DND-41 (cell line): ENCODE measurements around the gene OR52N1.

Source experiments
- ATAC-seq: fragments of 200-7000 bp; cut with Tn5 transposase; 3 replicates; pipeline ENCODE4 v1.9.1; 2021; ENCODE audit warnings: low read depth; ENCODE audit not compliant: insufficient read depth
- DNase-seq: peaks from one replicate; pipeline ENCODE4 v3.0.0-alpha.2; 2020
- H2AFZ ChIP-seq: 2 replicates; pipeline ENCODE4 v1.6.0; 2012; ENCODE audit warnings: low read depth, low read length
- H3K27ac ChIP-seq: 2 replicates; pipeline ENCODE4 v1.5.1; 2012; ENCODE audit warnings: low read length, inconsistent platforms
- H3K27me3 ChIP-seq: fragments of 200-600 bp; sonication (generic); 2 replicates; pipeline ENCODE4 v1.6.0; 2012; ENCODE audit warnings: low read length, mild to moderate bottlenecking, inconsistent platforms; ENCODE audit not compliant: insufficient read depth, poor library complexity
- H3K36me3 ChIP-seq: 2 replicates; pipeline ENCODE4 v1.5.1; 2012; ENCODE audit warnings: low read length, inconsistent platforms; ENCODE audit not compliant: insufficient read depth
- H3K4me1 ChIP-seq: 2 replicates; pipeline ENCODE4 v1.5.1; 2012; ENCODE audit warnings: mild to moderate bottlenecking, low read length; ENCODE audit not compliant: insufficient read depth
- H3K4me2 ChIP-seq: 2 replicates; pipeline ENCODE4 v1.6.0; 2012; ENCODE audit warnings: mild to moderate bottlenecking, moderate library complexity, low read length, inconsistent platforms; ENCODE audit not compliant: insufficient read depth
- H3K4me3 ChIP-seq, 2 experiments: fragments of 200-600 bp in 1 of 2; shearing (Covaris generic) in 1 of 2; 2 replicates each; pipeline ENCODE4 v1.5.1; 2012 to 2016; ENCODE audit warnings: inconsistent platforms in 2 of 2, low read length in 2 of 2, mild to moderate bottlenecking in 2 of 2, low read depth in 1 of 2, moderate library complexity in 1 of 2
- H3K79me2 ChIP-seq: 2 replicates; pipeline ENCODE4 v1.6.0; 2012; ENCODE audit warnings: low read length, inconsistent platforms; ENCODE audit not compliant: insufficient read depth
- H3K9ac ChIP-seq: 2 replicates; pipeline ENCODE4 v1.6.0; 2012; ENCODE audit warnings: low read depth, mild to moderate bottlenecking, inconsistent platforms, low read length, moderate library complexity
- H3K9me3 ChIP-seq: 2 replicates; pipeline ENCODE4 v1.5.1; 2012; ENCODE audit warnings: low read length, moderate library complexity, mild to moderate bottlenecking, inconsistent platforms; ENCODE audit not compliant: insufficient read depth, severe bottlenecking
- H4K20me1 ChIP-seq: 2 replicates; pipeline ENCODE4 v1.6.0; 2012; ENCODE audit warnings: low read length; ENCODE audit not compliant: insufficient read depth
- EZH2 ChIP-seq: IDR thresholded peaks from 3 replicates; pipeline ENCODE4 v1.6.1; 2012; ENCODE audit warnings: borderline replicate concordance, low read depth, mild to moderate bottlenecking, moderate library complexity, low read length, inconsistent platforms; ENCODE audit not compliant: severe bottlenecking
- TF ChIP-seq, protein P1 (sequence below): IDR thresholded peaks from 2 replicates; pipeline ENCODE4 v1.5.1; 2012; ENCODE audit warnings: borderline replicate concordance, low read length, moderate library complexity, mild to moderate bottlenecking; ENCODE audit not compliant: poor library complexity, severe bottlenecking; ENCODE audit errors: extremely low read depth

OR52N1 gene

GRCh38 chr11:5831196-5831829 is 40.2 kb upstream of the OR52N1 start:
- H3K9me3 ChIP-seq: no peaks in the 10 kb centered on the region
- no peaks in the 10 kb centered on the region for H4K20me1 ChIP-seq
- DNase-seq: no peak
- H3K9ac ChIP-seq: no peak overlapping the region
- no peak for ATAC-seq
- H3K36me3 ChIP-seq: no peaks in the 10 kb centered on the region
- no peak for TF ChIP-seq EZH2
- TF ChIP-seq, protein P1, sequence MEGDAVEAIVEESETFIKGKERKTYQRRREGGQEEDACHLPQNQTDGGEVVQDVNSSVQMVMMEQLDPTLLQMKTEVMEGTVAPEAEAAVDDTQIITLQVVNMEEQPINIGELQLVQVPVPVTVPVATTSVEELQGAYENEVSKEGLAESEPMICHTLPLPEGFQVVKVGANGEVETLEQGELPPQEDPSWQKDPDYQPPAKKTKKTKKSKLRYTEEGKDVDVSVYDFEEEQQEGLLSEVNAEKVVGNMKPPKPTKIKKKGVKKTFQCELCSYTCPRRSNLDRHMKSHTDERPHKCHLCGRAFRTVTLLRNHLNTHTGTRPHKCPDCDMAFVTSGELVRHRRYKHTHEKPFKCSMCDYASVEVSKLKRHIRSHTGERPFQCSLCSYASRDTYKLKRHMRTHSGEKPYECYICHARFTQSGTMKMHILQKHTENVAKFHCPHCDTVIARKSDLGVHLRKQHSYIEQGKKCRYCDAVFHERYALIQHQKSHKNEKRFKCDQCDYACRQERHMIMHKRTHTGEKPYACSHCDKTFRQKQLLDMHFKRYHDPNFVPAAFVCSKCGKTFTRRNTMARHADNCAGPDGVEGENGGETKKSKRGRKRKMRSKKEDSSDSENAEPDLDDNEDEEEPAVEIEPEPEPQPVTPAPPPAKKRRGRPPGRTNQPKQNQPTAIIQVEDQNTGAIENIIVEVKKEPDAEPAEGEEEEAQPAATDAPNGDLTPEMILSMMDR: no peak
- H2AFZ ChIP-seq: no peak overlapping the region
- no peak overlapping the region for H3K27ac ChIP-seq
- no peaks in the 10 kb centered on the region for H3K4me1 ChIP-seq
- no peaks in the 10 kb centered on the region for H3K79me2 ChIP-seq
- peaks cover 2% of the 10 kb centered on the region for H3K27me3 ChIP-seq
- H3K4me2 ChIP-seq: no peak overlapping the region
- H3K4me3 ChIP-seq: no peak overlapping the region

DNA sequence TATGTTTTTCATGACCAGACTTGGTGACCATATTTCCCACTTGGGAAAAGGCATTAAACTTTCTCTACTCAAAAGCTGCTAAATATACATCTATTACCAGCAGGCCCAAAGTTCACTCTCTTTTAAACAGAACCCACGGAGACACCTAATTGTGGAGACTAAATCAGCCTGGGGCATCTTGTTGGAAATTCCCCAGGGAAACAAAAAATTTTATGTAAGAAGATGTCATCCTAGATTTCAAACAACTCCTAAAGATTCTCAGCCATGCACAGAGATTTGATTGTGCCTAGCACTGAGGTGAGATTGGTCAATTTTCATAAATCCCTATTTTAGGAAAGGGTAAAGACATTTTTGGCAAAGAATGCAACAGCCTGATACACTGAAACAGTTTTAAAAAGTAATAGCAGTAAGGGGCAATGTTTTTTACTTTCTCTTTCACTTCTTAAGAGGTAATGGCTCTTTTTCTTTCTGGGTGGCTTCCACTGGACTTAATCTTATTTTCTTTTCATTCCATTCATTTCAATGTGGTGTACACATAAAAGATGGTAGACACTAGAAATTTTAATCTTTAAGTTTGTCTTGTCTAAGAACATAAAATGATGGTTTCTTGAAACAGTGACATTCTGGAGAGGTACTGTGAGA is 27.3 kb upstream of the OR52N1 start:
- H4K20me1 ChIP-seq: no peaks in the 10 kb centered on the region
- no peaks in the 10 kb centered on the region for H3K9me3 ChIP-seq
- no peaks in the 10 kb centered on the region; the same call in 1 of the 2 replicates for H3K4me1 ChIP-seq
- TF ChIP-seq, protein P1: no peak
- no peak for TF ChIP-seq EZH2
- H3K4me3 ChIP-seq: peak overlapping the region in 1 of 2 experiments; percentile 23; a peak in 1 of 4 replicates
- no peaks in the 10 kb centered on the region for H3K79me2 ChIP-seq
- DNase-seq (no peak), ATAC-seq (peak; percentile 62; the same call in 2 of the 3 replicates)
- no peaks in the 10 kb centered on the region for H3K27me3 ChIP-seq
- peak overlapping the region; percentile 49; the same call in 1 of the 2 replicates for H3K4me2 ChIP-seq
- H3K27ac ChIP-seq: no peak overlapping the region
- H2AFZ ChIP-seq: peak overlapping the region; percentile 25
- no peaks in the 10 kb centered on the region for H3K36me3 ChIP-seq
- H3K9ac ChIP-seq: no peak overlapping the region

DNA sequence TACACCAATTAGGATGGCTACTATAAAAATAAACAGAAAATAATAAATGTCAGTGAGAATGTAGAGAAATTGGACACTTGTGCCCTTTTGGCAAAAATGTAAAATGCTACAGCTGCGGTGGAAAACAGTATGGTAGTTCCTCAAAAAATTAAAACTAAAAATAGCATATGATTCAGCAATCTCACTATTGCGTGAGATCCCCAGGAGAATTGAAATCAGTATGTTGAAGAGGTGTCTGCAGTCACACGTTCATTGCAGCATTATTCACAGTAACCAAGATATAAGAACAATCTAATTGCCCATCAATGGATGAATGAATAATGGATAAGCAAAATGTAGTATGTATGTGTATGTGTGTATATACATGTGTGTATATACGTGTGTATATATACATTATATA is 24.5 kb upstream of the OR52N1 start:
- no peak overlapping the region for H3K4me3 ChIP-seq
- DNase-seq: no peak
- no peak overlapping the region for H3K9ac ChIP-seq
- H3K36me3 ChIP-seq: no peaks in the 10 kb centered on the region
- H3K9me3 ChIP-seq: no peaks in the 10 kb centered on the region
- no peak for TF ChIP-seq EZH2
- TF ChIP-seq, protein P1: no peak
- peaks cover 1% of the 10 kb centered on the region for H3K27me3 ChIP-seq
- no peak for ATAC-seq
- no peaks in the 10 kb centered on the region; the same call in 1 of the 2 replicates for H3K4me1 ChIP-seq
- no peak overlapping the region for H3K27ac ChIP-seq
- H4K20me1 ChIP-seq: no peaks in the 10 kb centered on the region
- no peak overlapping the region for H2AFZ ChIP-seq
- no peak overlapping the region for H3K4me2 ChIP-seq
- no peaks in the 10 kb centered on the region for H3K79me2 ChIP-seq
